ENCODE results near the gene FRMD7.
"Not testable (repeated sequence)": the region's sequence is repeated elsewhere in the genome, so short reads cannot be mapped to it uniquely, and the experiment has no call there.

FRMD7 gene

GRCh38 chrX:132101206-132101605 lies 26.6 kb downstream of the FRMD7 start:
- TF ChIP-seq CTCF (IDR thresholded peaks at IDR 0.05; ENCODE audit: control extremely low read depth, extremely low read depth, low read depth, missing control alignments), result no peak
- ChIA-PET POLR2A (interaction anchor here (1.0 kb wide), 1 partner anchor 9 kb away, joined by 3 read pairs; no protein-coding TSS in a partner anchor), CTCF (interaction anchor here (1.1 to 2.5 kb wide), 3 partner anchors 9 to 259 kb away, joined by 3 to 15 read pairs (median 3); no protein-coding TSS in a partner anchor)
- DNase-seq (ENCODE audit: extremely low spot score), result no peak

- POLR2A ChIA-PET; DNase-seq (ENCODE audit: extremely low spot score); CTCF ChIA-PET: not testable (repeated sequence)
Measured at GRCh38 chrX:132098704-132099103, 29.1 kb downstream of the FRMD7 start.

- ChIA-PET CTCF (interaction anchor here (1.2 to 3.7 kb wide), 4 partner anchors 8 to 267 kb away, joined by 3 to 15 read pairs (median 9); no protein-coding TSS in a partner anchor), POLR2A (no interaction called here)
- no peak for TF ChIP-seq CTCF (IDR thresholded peaks at IDR 0.05; ENCODE audit: control extremely low read depth, extremely low read depth, low read depth, missing control alignments)
- no peak for DNase-seq (ENCODE audit: extremely low spot score)
Measured at GRCh38 chrX:132094164-132094563, 33.7 kb downstream of the FRMD7 start.

GRCh38 chrX:132093239-132093860 lies 34.5 kb downstream of the FRMD7 start:
- ChIA-PET CTCF (interaction anchor here (1.0 to 3.7 kb wide), 10 partner anchors 9 to 527 kb away, joined by 3 to 25 read pairs (median 6); partner anchors contain the start of gene RAP2C), POLR2A (no interaction called here)
- TF ChIP-seq CTCF (IDR thresholded peaks at IDR 0.05; ENCODE audit: control extremely low read depth, extremely low read depth, low read depth, missing control alignments), result no peak
- DNase-seq (ENCODE audit: extremely low spot score), result no peak

- ChIA-PET POLR2A (interaction anchor here (0.7 kb wide), 1 partner anchor 9 kb away, joined by 3 read pairs; no protein-coding TSS in a partner anchor), CTCF (interaction anchor here (0.6 to 3.7 kb wide), 35 partner anchors 8 to 549 kb away, joined by 3 to 25 read pairs (median 4); partner anchors contain the start of gene RAP2C)
- DNase-seq (ENCODE audit: extremely low spot score), result peak; percentile 50
- peak; percentile 51 for TF ChIP-seq CTCF (IDR thresholded peaks at IDR 0.05; ENCODE audit: control extremely low read depth, extremely low read depth, low read depth, missing control alignments)
Measured at GRCh38 chrX:132092439-132093065, 35.3 kb downstream of the FRMD7 start.

- DNase-seq (ENCODE audit: extremely low spot score), result no peak
- ChIA-PET CTCF (interaction anchor here (1.1 to 2.9 kb wide), 4 partner anchors 15 to 524 kb away, joined by 3 to 10 read pairs (median 4); partner anchors contain the start of gene RAP2C), POLR2A (no interaction called here)
- no peak for TF ChIP-seq CTCF (IDR thresholded peaks at IDR 0.05; ENCODE audit: control extremely low read depth, extremely low read depth, low read depth, missing control alignments)
Measured at GRCh38 chrX:132090403-132091159, 37.2 kb downstream of the FRMD7 start.
